ENCODE measurements around the gene SCUBE3.

SCUBE3 gene

DNA sequence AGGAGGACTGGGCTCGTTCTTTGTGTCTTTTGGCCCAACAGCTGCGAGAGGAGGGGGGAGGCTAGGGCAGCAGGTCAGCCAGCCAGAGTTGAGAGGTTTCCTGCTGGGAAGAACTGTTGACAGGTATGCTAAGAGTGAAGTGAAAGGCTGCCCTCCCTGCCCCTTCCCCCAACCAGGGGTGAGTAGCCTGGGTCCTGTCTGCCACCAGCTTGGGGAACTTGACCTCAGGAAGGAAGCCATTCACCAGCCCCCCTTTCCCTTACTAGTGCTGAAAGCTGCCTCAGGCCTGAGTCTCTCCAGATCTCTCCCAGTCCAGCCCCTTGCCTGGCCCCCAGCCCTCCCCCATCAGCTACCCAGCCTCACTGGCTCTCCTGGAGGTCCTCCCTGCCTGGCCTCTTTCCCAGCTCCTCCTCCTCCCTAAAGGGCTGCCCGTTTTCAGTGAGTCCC is 25.1 kb downstream of the SCUBE3 start:
- Mint-ChIP-seq H3K27me3 (no peaks in the 10 kb centered on the region), H3K9me3 (no peaks in the 10 kb centered on the region), H3K4me3 (no peak overlapping the region), H3K27ac (no peak overlapping the region), H3K4me1 (peaks cover 15% of the 10 kb centered on the region)
- no peak for DNase-seq
- ATAC-seq, result no peak

DNA sequence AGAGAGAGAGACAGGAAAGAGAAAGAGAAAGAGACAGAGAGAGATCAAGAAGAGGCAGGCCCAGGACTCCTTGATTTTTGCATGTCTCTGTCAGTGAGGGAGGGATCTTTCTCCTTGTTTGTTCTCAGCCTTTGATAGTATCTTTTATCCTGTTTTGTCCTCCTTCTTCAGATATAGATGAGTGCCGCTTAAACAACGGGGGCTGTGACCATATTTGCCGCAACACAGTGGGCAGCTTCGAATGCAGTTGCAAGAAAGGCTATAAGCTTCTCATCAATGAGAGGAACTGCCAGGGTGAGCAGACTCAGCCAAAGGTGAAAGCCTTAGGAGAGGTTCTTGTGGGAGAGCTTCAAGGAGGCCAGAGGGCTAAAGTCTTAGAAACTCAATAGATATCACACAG is 25.8 kb downstream of the SCUBE3 start:
- Mint-ChIP-seq H3K4me3 (no peak overlapping the region), H3K4me1 (peaks cover 15% of the 10 kb centered on the region), H3K9me3 (no peaks in the 10 kb centered on the region), H3K27ac (no peak overlapping the region), H3K27me3 (no peaks in the 10 kb centered on the region)
- ATAC-seq (no peak), DNase-seq (no peak)

DNA sequence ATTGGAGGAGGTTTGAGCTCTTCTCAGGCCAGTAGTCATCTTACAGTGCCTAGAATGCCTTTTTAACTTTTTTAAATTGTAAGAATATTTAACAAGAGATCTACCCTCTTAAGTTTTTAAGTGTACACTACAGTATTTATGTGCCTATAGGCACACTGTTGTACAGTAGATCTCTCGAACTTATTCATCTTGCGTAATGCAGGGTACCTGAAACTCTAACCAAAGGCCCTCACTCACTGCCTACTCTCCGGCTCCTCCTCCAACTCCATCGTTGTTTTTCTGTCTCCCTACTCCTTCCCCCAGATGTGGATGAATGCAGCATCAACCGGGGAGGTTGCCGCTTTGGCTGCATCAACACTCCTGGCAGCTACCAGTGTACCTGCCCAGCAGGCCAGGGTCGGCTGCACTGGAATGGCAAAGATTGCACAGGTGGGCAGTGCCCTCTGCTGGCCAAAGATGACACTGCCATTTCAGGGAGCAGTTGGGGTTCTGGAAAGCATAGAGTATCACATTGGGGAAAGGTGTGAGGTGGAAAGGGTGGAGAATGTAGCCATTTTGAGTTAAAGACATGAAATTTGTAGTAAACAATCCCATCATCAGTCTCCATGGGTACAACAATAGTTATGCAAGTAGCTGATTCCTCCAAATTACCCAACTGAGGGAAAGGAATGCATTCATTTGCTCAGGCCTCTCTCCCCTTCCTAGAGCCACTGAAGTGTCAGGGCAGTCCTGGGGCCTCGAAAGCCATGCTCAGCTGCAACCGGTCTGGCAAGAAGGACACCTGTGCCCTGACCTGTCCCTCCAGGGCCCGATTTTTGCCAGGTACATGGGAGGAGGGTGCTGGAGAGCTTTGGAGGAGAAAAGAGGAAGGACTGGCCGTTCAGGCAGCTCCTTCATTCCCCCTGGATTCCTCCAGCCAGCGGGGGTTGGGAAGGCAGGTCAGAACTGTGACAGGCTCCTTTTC is 27.4 kb downstream of the SCUBE3 start:
- Mint-ChIP-seq H3K9me3 (no peaks in the 10 kb centered on the region), H3K27ac (no peak overlapping the region), H3K4me1 (peaks cover 19% of the 10 kb centered on the region), H3K27me3 (no peaks in the 10 kb centered on the region), H3K4me3 (no peak overlapping the region)
- ATAC-seq, result peak; percentile 84
- DNase-seq, result peak; percentile 71 to 76

DNA sequence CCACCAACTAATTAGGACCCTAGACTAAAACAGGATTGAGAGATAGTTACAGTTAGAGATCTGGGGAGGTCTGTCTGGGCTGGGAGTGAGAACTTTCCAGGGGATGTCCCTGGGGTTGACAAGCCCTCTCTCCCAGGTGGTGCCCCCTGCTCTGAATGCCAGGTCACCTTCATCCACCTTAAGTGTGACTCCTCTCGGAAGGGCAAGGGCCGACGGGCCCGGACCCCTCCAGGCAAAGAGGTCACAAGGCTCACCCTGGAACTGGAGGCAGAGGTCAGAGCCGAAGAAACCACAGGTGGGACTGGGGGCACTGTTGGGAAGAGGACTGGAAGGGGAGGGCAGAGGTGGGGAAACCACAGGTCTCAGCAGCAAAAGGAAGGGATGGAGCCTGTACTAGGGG is 28.7 kb downstream of the SCUBE3 start:
- H3K4me1 Mint-ChIP-seq, result peaks cover 24% of the 10 kb centered on the region
- no peak for ATAC-seq
- no peak for DNase-seq
- no peak overlapping the region for H3K27ac Mint-ChIP-seq
- H3K4me3 Mint-ChIP-seq, result no peak overlapping the region
- no peaks in the 10 kb centered on the region for H3K27me3 Mint-ChIP-seq
- no peaks in the 10 kb centered on the region for H3K9me3 Mint-ChIP-seq

DNA sequence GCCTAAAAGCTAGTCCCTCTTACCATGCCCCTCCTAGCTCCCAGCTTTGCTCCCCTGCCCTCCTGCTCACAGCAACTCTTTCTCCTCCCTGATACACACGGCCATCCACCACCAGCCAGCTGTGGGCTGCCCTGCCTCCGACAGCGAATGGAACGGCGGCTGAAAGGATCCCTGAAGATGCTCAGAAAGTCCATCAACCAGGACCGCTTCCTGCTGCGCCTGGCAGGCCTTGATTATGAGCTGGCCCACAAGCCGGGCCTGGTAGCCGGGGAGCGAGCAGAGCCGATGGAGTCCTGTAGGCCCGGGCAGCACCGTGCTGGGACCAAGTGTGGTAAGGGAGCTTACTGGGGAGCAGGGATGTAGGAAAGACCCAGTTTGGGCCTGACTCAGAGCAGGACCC is 29.1 kb downstream of the SCUBE3 start:
- H3K4me3 Mint-ChIP-seq, result no peak overlapping the region
- DNase-seq, result no peak
- peaks cover 28% of the 10 kb centered on the region for H3K4me1 Mint-ChIP-seq
- ATAC-seq, result no peak
- H3K27me3 Mint-ChIP-seq, result no peaks in the 10 kb centered on the region
- H3K9me3 Mint-ChIP-seq, result no peaks in the 10 kb centered on the region
- no peak overlapping the region for H3K27ac Mint-ChIP-seq

DNA sequence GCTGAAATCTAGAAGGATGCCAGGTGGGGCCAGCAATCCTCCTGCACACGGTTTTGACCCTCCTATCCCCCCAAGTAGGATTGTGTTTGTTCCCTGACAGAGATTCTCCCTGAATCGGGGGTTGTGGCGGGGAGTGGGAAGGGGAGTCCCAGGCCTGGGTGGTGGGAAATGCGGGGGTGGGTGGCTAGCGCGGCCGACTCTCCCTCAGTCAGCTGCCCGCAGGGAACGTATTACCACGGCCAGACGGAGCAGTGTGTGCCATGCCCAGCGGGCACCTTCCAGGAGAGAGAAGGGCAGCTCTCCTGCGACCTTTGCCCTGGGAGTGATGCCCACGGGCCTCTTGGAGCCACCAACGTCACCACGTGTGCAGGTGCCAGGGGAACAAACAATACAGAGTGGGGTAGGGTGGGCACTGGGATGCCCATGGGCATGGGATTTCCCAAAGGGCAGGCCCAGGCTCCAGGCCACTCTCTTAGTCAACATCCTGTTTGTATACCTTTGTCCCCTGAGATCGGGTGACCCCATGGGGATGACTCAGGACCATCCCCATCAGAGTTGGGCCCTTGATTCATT is 29.7 kb downstream of the SCUBE3 start:
- DNase-seq, result no peak
- Mint-ChIP-seq H3K9me3 (no peaks in the 10 kb centered on the region), H3K4me3 (no peak overlapping the region), H3K27ac (no peak overlapping the region), H3K27me3 (no peaks in the 10 kb centered on the region), H3K4me1 (peaks cover 33% of the 10 kb centered on the region)
- ATAC-seq, result no peak

DNA sequence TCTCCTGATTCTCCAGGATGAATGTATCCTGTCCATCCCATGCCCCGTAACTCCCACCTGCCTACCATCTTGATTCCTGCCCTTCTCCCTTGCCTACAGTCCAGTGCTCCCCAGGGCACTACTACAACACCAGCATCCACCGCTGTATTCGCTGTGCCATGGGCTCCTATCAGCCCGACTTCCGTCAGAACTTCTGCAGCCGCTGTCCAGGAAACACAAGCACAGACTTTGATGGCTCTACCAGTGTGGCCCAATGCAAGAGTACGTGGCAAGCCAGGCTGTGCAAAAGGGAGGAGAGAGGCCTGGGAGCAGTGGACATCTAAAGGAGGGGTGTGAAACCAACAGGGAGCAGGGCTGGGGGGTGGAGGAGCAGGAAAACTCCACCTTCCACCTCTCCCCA is 30.8 kb downstream of the SCUBE3 start:
- H3K9me3 Mint-ChIP-seq, result no peaks in the 10 kb centered on the region
- peaks cover 36% of the 10 kb centered on the region for H3K4me1 Mint-ChIP-seq
- no peak for ATAC-seq
- no peak overlapping the region for H3K27ac Mint-ChIP-seq
- no peak overlapping the region for H3K4me3 Mint-ChIP-seq
- H3K27me3 Mint-ChIP-seq, result no peaks in the 10 kb centered on the region
- DNase-seq, result no peak

DNA sequence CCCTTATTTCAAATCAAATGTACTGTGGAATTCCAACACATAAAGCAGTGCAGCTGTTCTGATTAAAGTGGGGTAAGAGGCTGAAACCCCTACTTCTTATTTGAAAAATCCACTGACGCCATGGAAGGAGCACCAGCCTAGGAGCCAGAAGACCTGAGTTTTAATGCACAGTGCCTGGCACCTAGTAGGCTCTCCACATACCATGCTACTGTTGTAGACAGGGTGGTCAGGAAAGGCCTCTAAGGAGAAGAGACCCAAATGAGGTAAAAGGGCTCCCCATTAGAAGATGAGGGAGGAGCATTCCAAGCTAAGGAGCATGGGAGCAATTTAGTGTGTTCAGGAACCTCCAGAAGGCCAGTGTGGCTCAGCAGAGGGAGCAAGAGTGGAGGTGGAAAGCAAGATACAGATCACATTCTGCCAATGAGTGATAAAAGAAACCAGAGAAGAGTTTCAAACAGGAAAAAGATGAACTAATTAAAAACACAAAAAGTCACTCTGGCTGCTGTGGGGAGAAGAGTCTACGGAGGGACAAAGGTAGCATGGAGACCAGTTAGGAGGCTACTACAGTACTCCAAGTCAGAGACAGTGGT is 34.0 kb downstream of the SCUBE3 start:
- Mint-ChIP-seq H3K4me1 (peaks cover 34% of the 10 kb centered on the region), H3K27ac (peak overlapping the region; percentile 0 to 23), H3K4me3 (peak overlapping the region; percentile 0 to 1), H3K9me3 (no peaks in the 10 kb centered on the region), H3K27me3 (no peaks in the 10 kb centered on the region)
- peak; percentile 39 for ATAC-seq
- no peak for DNase-seq

DNA sequence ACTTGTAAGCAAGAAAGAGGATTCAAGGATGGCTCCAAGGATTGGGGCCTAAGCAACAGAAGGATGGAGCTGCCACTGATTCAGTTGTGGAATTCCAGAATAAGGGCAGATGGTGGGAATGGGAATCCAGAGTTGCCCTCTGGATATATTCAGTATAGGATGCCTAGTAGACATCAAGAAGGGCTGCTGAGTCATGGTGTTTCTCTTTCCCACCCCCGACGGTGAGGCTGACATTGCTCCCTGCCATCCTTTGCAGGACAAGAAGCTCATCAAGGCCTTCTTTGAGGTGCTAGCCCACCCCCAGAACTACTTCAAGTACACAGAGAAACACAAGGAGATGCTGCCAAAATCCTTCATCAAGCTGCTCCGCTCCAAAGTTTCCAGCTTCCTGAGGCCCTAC is 34.5 kb downstream of the SCUBE3 start:
- Mint-ChIP-seq H3K27me3 (no peaks in the 10 kb centered on the region), H3K27ac (peak overlapping the region in 1 of 2 donors; percentile 23), H3K4me3 (no peak overlapping the region), H3K9me3 (no peaks in the 10 kb centered on the region), H3K4me1 (peaks cover 34% of the 10 kb centered on the region)
- DNase-seq, result no peak
- no peak for ATAC-seq

DNA sequence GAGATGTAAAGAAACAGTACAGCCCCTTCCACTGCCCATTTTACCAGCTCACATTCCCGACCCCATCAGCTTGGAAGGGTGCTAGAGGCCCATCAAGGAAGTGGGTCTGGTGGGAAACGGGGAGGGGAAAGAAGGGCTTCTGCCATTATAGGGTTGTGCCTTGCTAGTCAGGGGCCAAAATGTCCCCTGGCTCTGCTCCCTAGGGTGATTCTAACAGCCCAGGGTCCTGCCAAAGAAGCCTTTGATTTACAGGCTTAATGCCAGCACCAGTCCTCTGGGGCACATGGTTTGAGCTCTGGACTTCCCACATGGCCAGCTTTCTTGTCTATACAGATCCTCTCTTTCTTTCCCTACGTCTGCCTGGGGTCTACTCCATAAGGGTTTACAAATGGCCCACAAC is 35.2 kb downstream of the SCUBE3 start:
- no peak overlapping the region for H3K4me3 Mint-ChIP-seq
- H3K4me1 Mint-ChIP-seq, result peaks cover 34% of the 10 kb centered on the region
- DNase-seq (no peak), ATAC-seq (no peak)
- no peaks in the 10 kb centered on the region for H3K9me3 Mint-ChIP-seq
- peak overlapping the region in 1 of 2 donors; percentile 8 for H3K27ac Mint-ChIP-seq
- H3K27me3 Mint-ChIP-seq, result no peaks in the 10 kb centered on the region

DNA sequence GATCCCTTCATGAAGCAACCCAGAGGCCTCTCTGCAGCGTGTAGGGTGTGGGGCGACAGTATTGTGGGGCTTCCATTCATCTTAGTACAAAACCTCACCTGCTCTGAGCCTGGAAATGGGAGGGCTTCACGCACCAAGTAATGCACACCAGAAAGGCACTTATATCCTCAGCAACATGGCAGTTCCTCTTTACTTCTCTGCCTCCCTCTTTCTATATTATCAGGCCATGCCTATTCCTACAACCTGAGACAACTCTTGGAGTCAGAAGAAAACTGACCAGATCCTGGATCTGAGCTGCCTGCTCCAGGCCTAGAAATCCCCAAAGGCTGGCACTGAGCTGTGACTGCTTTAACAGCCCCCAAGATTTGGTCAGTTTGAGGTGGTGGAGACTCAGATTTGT is 38.2 kb downstream of the SCUBE3 start:
- no peak overlapping the region for H3K4me3 Mint-ChIP-seq
- H3K4me1 Mint-ChIP-seq, result peaks cover 26% of the 10 kb centered on the region
- DNase-seq (no peak), ATAC-seq (no peak)
- no peaks in the 10 kb centered on the region for H3K9me3 Mint-ChIP-seq
- no peak overlapping the region for H3K27ac Mint-ChIP-seq
- no peaks in the 10 kb centered on the region for H3K27me3 Mint-ChIP-seq

DNA sequence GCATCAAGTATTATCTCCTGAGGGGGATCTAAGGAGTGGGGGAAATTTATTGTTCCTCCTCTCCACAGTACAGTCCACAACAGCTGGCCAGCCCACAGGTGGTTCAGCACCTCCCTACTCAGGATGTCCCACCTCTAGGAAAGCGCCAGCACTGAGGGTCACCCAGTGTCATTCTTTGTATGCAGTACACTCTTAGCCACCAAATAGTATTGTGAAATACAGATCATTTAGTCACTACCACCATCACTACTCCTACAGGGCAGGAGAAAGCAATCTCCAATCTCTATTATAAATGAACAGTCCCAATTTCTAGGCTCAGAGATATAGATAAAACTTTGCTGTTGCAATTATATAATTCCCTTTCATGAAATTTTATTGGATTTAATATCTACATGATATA is 39.5 kb downstream of the SCUBE3 start:
- no peak for ATAC-seq

DNA sequence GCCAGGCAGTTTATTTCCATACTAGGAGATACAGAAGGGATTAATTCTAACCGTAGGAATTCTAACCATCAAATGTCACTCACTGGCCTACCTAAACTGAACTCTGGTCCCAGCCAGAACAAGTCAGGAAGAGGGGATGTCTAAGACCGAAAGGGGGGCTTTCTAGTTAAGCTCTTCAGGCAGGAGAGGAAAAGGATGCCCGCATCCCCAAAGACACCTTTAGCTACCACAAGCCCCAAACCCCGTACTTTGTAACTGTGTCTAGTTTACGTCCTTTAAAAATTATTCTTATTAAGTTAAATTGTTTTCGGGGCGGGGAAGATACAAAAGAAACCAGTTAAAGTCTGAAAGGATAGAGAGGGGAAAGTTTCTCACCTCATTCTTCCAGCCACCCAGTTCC is 44.6 kb downstream of the SCUBE3 start:
- no peak for DNase-seq
- no peak for ATAC-seq
- peak overlapping the region in 1 of 2 donors; percentile 96 for H3K27ac Mint-ChIP-seq
- peak overlapping the region; percentile 96 to 99 for H3K4me3 Mint-ChIP-seq
- H3K4me1 Mint-ChIP-seq, result peaks cover 43% of the 10 kb centered on the region
- no peaks in the 10 kb centered on the region for H3K9me3 Mint-ChIP-seq
- H3K27me3 Mint-ChIP-seq, result no peaks in the 10 kb centered on the region

More for the DNA sequence above, 39.5 kb downstream of the SCUBE3 start:
- Mint-ChIP-seq H3K27ac (no peak overlapping the region), H3K27me3 (no peaks in the 10 kb centered on the region), H3K4me1 (peaks cover 18% of the 10 kb centered on the region), H3K4me3 (no peak overlapping the region), H3K9me3 (no peaks in the 10 kb centered on the region)
- DNase-seq, result no peak

DNA sequence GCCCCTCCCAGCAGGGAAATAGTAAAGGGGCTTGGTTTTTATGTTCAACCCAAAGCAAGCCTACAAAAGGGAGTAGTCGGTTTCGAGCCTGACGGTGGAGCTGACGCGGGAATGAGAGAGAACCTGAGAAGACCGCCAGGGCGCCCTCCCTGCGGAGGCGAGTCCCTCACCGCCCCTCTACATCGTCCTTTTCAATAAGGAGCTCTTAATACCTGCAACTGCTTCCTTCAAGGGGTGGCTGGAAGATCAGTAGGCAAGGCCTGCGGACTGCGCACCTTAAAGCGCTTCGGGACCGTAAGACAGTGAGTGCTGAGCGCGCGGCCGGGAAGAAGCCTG is 45.1 kb downstream of the SCUBE3 start:
- ATAC-seq (peak; percentile 44), DNase-seq (no peak)
- Mint-ChIP-seq H3K4me1 (peaks cover 48% of the 10 kb centered on the region), H3K27ac (peak overlapping the region; percentile 96), H3K4me3 (peak overlapping the region; percentile 96 to 99), H3K9me3 (no peaks in the 10 kb centered on the region), H3K27me3 (no peaks in the 10 kb centered on the region)

DNA sequence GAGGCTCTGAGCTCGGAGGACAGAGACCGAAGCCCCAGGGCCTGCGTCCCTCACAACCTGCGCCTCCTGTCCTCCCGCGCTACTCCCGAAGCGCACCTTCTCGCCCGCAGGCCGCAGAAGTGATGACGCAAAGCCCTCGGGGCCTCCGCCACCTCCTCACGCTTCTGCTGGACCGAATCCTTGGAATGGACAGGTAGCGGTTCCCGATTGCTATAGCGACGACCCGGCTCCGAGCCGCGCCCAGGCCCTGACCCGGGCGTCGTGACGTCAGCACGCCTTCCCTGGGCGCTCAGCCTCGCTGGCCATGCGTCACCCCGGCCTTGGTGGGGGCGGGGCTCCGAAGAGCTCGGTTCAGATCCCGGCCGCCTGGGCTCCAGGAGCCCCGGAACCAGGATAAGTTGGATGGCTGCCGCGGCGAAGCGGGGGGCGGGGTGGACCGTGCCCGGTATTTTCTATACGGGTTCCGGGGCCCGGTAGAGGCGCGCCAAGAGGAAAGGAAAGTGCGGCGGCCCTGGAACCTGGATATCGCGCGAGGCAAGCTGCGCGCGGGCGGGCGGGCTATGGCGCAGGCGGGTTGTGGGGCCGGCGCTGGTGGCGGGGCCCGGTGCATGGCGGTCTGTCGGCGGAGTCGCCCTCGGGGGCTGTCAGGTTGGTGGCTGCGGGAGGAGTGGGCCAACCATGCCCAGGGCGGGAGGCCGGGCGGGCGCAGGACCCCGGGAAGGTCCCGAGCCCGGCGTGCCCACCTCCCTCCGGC is 45.6 kb downstream of the SCUBE3 start, which contains the start of gene ZNF76:
Gene ZNF76 (plus strand): TSS at position 542 of the 754 bp plus-strand sequence. CDS start 21,417 bp downstream, outside the sequence.
- peak; percentile 93 to 94 for DNase-seq
- Mint-ChIP-seq H3K4me3 (peak within 1 kb of the TSS; percentile 96 to 99), H3K27ac (peak within 1 kb of the TSS; percentile 96), H3K4me1 (peaks cover 53% of the 10 kb centered on the region), H3K9me3 (no peaks in the 10 kb centered on the region), H3K27me3 (no peaks in the 10 kb centered on the region)
- peak; percentile 93 for ATAC-seq
